SJCRH30 (cell line): ENCODE data around the gene NUP205. TPM values are rescaled to one million over a fixed set of nuclear protein-coding genes. Genes with fewer than 3 reads are reported as not detected.
A peak's percentile ranks its signal among the peaks of the same experiment; 100 is the strongest.
"Not testable (repeated sequence)": the region's sequence is repeated elsewhere in the genome, so short reads cannot be mapped to it uniquely, and the experiment has no call there.

Experiments
- DNase-seq, 2 experiments: peaks; one replicate each; pipeline ENCODE4 v3.0.0-alpha.2; 2015 to 2020
- H3K27ac ChIP-seq: fragments of 250-450 bp; sonication (Bioruptor Pico); 2 replicates; pipeline ENCODE4 v1.5.1; 2020; ENCODE audit warnings: mild to moderate bottlenecking, moderate library complexity
- H3K27me3 ChIP-seq: fragments of 250-450 bp; sonication (Bioruptor Pico); 2 replicates; pipeline ENCODE4 v1.5.1; 2020; ENCODE audit warnings: mild to moderate bottlenecking, moderate library complexity
- H3K36me3 ChIP-seq: fragments of 250-450 bp; sonication (Bioruptor Pico); 2 replicates; pipeline ENCODE4 v1.5.1; 2020; ENCODE audit warnings: mild to moderate bottlenecking, moderate library complexity
- H3K4me1 ChIP-seq: fragments of 250-450 bp; sonication (Bioruptor Pico); 2 replicates; pipeline ENCODE4 v1.5.1; 2020; ENCODE audit warnings: mild to moderate bottlenecking, moderate library complexity
- H3K4me3 ChIP-seq: fragments of 250-450 bp; sonication (Bioruptor Pico); 2 replicates; pipeline ENCODE4 v1.5.1; 2020; ENCODE audit warnings: mild to moderate bottlenecking, moderate library complexity
- H3K9me3 ChIP-seq: fragments of 250-450 bp; sonication (Bioruptor Pico); replicated peaks from 2 replicates; pipeline ENCODE4 v1.5.1; 2020; ENCODE audit warnings: mild to moderate bottlenecking, moderate library complexity
- total RNA-seq: library from RNA; depleted of rRNA; stranded (reverse); fragments of >200 nt; shearing (Covaris generic); gene quantifications from 2 replicates; pipeline ENCODE4 v1.2.3, GENCODE V29; 2014

NUP205 gene
- total RNA-seq, 1 experiment from 2014 or later: 210 TPM

GRCh38 chr7:135620980-135621850 lies 63.5 kb downstream of the NUP205 start:
- Histone ChIP-seq H3K4me3 (no peak overlapping the region), H3K27ac (no peak overlapping the region), H3K4me1 (no peaks in the 10 kb centered on the region; the same call in 1 of the 2 replicates), H3K9me3 (no peaks in the 10 kb centered on the region), H3K36me3 (peaks cover 84% of the 10 kb centered on the region), H3K27me3 (no peaks in the 10 kb centered on the region)
- peak; percentile 56 to 84 for DNase-seq

DNA sequence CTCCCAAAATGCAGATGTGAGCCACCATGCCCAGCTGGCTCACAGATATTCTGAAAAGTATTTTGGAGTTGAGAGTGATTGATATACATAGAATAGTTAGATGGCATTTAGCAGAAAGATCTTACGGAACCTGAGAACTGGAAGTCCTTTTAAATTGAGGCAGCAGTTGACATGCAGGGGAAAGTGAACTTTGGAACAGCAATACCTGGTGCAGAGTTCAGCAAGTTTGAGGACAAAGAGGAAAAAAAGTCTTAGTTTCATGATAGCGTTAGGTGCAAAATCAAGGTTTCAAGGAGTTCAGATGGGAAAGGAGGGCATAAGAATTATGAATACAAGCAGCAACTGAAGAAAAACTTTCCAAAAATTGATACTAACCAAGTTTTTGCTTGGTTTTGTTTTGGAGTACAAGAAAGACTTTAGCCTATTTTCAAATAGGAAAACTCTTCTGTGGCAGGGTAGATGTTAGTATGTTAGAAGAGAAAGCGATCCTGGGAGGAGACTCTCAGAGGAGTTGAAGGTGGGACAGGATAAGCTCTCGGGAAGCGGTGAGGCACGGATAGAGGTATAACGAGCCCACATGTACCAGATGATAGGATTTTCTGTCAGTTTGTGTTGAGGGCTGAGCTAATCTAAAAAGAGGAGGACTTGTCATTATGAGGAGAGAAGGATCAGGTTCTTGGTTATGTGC lies 76.6 kb downstream of the NUP205 start:
- no peaks in the 10 kb centered on the region for H3K9me3 ChIP-seq
- no peak for DNase-seq
- H3K4me3 ChIP-seq: no peak overlapping the region
- H3K4me1 ChIP-seq: no peaks in the 10 kb centered on the region
- no peak overlapping the region for H3K27ac ChIP-seq
- peaks cover 95% of the 10 kb centered on the region for H3K36me3 ChIP-seq
- H3K27me3 ChIP-seq: no peaks in the 10 kb centered on the region

- not testable (repeated sequence) for H3K4me3 ChIP-seq, H3K27ac ChIP-seq, DNase-seq, H3K27me3 ChIP-seq, H3K4me1 ChIP-seq, H3K9me3 ChIP-seq
- H3K36me3 ChIP-seq: peaks cover 87% of the 10 kb centered on the region
Measured at GRCh38 chr7:135639690-135640089, 82.0 kb downstream of the NUP205 start.

DNA sequence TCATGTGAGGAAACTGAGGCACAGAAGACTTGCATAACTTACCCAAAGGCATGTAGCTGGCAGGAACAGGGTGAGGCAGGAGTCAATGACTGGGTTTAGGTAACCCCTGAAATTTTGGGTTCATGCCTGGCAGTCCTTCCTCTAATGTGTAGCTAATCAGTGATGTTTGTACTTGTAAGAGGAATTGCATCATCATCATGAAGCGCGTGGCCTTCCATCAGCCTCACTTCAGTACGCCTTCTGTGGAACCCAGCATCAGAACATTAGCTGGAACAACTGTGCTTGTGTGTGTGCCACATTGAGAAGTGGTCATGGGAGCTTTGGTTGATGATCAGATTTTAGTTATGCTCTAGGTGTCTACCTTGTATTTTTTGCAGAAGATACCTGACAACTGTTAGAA lies 86.4 kb downstream of the NUP205 start:
- H3K36me3 ChIP-seq: peaks cover 84% of the 10 kb centered on the region

GRCh38 chr7:135644729-135645128 lies 87.0 kb downstream of the NUP205 start:
- Histone ChIP-seq H3K36me3 (peaks cover 84% of the 10 kb centered on the region), H3K4me3 (no peak overlapping the region), H3K9me3 (no peaks in the 10 kb centered on the region), H3K27me3 (no peaks in the 10 kb centered on the region), H3K4me1 (no peaks in the 10 kb centered on the region), H3K27ac (no peak overlapping the region)
- no peak for DNase-seq

More for the DNA sequence above, 86.4 kb downstream of the NUP205 start:
- no peak overlapping the region for H3K27ac ChIP-seq
- DNase-seq: no peak
- H3K27me3 ChIP-seq: no peaks in the 10 kb centered on the region
- H3K9me3 ChIP-seq: no peaks in the 10 kb centered on the region
- no peaks in the 10 kb centered on the region for H3K4me1 ChIP-seq
- H3K4me3 ChIP-seq: no peak overlapping the region

DNA sequence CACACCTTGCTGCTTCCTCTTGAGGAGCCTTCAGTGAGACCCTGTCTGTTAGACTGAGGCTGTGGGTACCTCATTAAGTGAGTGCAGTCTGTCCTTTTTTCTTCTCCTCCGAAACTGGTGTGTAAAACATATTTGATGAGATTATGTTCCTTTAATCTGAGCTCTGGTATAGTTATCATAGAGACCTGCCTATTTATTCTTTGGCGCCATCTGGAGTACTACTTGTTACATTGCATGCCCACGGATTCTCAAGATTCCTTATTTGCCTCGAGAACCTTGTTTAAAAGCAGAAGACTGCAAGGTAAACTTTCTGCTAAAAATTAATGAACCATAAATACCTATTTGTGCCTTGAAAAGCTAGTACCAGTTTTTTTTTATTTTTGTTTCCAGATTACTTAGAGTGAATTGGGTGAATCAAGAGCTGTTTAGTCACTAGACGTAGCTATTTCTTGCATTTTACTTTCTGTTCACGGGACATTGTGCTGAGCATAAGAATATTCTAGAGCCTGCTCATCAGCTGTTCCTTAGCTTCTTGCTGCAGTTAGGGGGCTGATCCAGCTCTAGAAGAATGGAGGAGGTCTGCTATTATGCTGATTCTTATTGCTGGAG lies 87.7 kb downstream of the NUP205 start:
- peaks cover 77% of the 10 kb centered on the region for H3K36me3 ChIP-seq

GRCh38 chr7:135647755-135648154 lies 90.0 kb downstream of the NUP205 start:
- no peak for DNase-seq
- H3K4me3 ChIP-seq: no peak overlapping the region
- H3K4me1 ChIP-seq: no peaks in the 10 kb centered on the region
- H3K36me3 ChIP-seq: peaks cover 67% of the 10 kb centered on the region
- H3K27ac ChIP-seq: no peak overlapping the region
- H3K9me3 ChIP-seq: no peaks in the 10 kb centered on the region
- no peaks in the 10 kb centered on the region for H3K27me3 ChIP-seq

More for the DNA sequence above, 87.7 kb downstream of the NUP205 start:
- H3K4me3 ChIP-seq: no peak overlapping the region
- H3K4me1 ChIP-seq: no peaks in the 10 kb centered on the region
- peak in 1 of 2 experiments; percentile 68 for DNase-seq
- no peaks in the 10 kb centered on the region for H3K27me3 ChIP-seq
- H3K27ac ChIP-seq: no peak overlapping the region
- no peaks in the 10 kb centered on the region for H3K9me3 ChIP-seq

- no peak for DNase-seq
- H3K4me1 ChIP-seq: no peaks in the 10 kb centered on the region
- H3K27me3 ChIP-seq: no peaks in the 10 kb centered on the region
- H3K4me3 ChIP-seq: no peak overlapping the region
- H3K9me3 ChIP-seq: no peaks in the 10 kb centered on the region
- no peak overlapping the region for H3K27ac ChIP-seq
- peaks cover 62% of the 10 kb centered on the region for H3K36me3 ChIP-seq
Measured at GRCh38 chr7:135648235-135648634, 90.5 kb downstream of the NUP205 start.

GRCh38 chr7:135650831-135651573 lies 93.3 kb downstream of the NUP205 start:
- no peak for DNase-seq
- Histone ChIP-seq H3K27ac (no peak overlapping the region), H3K4me3 (no peak overlapping the region), H3K9me3 (no peaks in the 10 kb centered on the region), H3K36me3 (peaks cover 39% of the 10 kb centered on the region), H3K27me3 (no peaks in the 10 kb centered on the region), H3K4me1 (peaks cover 3% of the 10 kb centered on the region; the same call in 1 of the 2 replicates)

DNA sequence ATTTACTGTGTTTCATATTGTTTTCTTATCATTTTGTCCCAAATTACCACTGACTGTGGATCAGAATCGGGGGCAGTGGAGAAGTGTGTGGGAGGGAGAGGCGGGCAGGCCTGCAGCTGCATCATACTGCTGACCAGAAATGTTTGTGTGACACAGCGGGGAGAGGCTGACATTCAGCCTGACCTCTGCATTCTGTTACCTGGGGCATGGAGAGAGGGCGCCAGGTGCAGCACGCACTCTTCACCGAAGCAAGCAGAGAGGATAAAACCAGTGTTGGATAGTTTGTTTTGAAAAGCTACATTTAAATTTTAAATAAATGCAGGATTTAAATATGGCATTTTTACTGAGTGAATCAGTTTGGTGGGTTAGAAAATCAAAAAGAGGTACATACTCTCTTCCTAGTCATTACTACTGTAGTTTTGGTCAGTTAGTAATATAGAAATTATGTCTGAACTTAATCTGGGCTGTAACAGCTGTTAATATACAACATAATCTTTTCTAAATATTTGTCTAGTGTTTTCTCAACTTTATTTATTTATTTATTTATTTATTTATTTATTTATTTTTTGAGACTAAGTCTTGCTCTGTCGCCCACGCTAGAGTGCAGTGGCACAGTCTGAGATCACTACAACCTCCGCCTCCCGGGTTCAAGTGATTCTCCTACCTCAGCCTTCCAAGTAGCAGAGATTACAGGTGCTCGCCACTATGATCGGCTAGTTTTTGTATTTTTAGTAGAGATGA lies 95.8 kb downstream of the NUP205 start:
- Histone ChIP-seq H3K36me3 (peaks cover 17% of the 10 kb centered on the region), H3K27me3 (no peaks in the 10 kb centered on the region), H3K27ac (no peak overlapping the region), H3K4me3 (no peak overlapping the region), H3K4me1 (peaks cover 3% of the 10 kb centered on the region; the same call in 1 of the 2 replicates), H3K9me3 (no peaks in the 10 kb centered on the region)
- no peak for DNase-seq

GRCh38 chr7:135658564-135658963 lies 100.8 kb downstream of the NUP205 start:
- Histone ChIP-seq H3K9me3 (no peaks in the 10 kb centered on the region), H3K4me3 (no peak overlapping the region), H3K4me1 (peaks cover 9% of the 10 kb centered on the region; the same call in 1 of the 2 replicates), H3K36me3 (no peaks in the 10 kb centered on the region), H3K27me3 (no peaks in the 10 kb centered on the region), H3K27ac (no peak overlapping the region)
- DNase-seq: no peak

GRCh38 chr7:135659159-135659846 lies 101.6 kb downstream of the NUP205 start:
- Histone ChIP-seq H3K4me1 (peaks cover 13% of the 10 kb centered on the region; the same call in 1 of the 2 replicates), H3K27me3 (no peaks in the 10 kb centered on the region), H3K9me3 (no peaks in the 10 kb centered on the region), H3K36me3 (no peaks in the 10 kb centered on the region), H3K27ac (no peak overlapping the region), H3K4me3 (no peak overlapping the region)
- no peak for DNase-seq

DNA sequence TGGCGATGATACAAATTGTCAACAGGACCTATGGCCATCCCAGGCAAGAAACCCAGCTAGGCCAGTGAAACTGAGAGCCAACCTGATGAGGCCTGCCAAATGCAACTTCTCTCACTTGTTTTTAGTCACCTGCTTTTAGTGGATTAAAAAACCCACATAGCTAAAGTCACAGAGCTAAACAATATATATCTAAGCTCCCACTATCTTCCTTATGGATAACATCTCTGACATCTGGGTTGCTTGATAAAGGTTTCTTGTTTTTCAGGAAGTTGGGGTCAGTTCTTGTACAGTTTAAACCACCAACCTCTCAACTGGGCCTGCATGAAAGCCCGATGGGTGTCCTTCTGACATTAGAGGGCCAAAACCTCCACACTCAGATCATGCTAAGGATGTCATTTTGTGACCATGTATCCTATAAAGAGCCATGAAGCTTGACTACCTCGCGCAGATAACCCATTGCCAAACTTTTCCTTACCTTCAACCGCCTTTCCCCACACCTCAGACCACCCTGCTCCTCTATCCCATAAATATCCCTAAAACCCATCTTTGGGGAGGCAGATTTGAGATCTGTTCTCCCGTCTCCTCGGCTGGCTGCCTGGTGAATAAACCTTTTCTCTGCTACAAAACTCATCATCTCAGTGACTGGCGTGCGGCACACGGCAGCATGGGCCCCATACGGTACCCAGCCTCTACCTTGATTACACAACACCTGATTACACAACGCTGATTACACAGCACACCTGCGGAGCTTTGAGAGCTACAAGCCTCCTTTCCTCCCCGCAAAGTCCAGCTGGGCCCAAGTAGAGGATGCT lies 103.8 kb downstream of the NUP205 start:
- Histone ChIP-seq H3K4me3 (peak overlapping the region; percentile 95), H3K27ac (peak overlapping the region; percentile 94), H3K9me3 (no peaks in the 10 kb centered on the region), H3K36me3 (no peaks in the 10 kb centered on the region), H3K4me1 (peaks cover 22% of the 10 kb centered on the region), H3K27me3 (no peaks in the 10 kb centered on the region)
- DNase-seq: no peak
